Activated CD8-positive, alpha-beta memory T cell treated with anti-CD3 and anti-CD28 coated beads, Interleukin-2, amount 50 U/mL, for 24 hours (primary cell): Measurements from ENCODE around the gene ZBTB22.

ENCODE experiments used
- DNase-seq: peaks from one replicate; pipeline ENCODE4 v3.0.0-alpha.2; 2020; ENCODE audit errors: extremely low read depth

The ZBTB22 gene

GRCh38 chr6:33330736-33331135 is 13.2 kb upstream of the ZBTB22 start:
- DNase-seq, result no peak

DNA sequence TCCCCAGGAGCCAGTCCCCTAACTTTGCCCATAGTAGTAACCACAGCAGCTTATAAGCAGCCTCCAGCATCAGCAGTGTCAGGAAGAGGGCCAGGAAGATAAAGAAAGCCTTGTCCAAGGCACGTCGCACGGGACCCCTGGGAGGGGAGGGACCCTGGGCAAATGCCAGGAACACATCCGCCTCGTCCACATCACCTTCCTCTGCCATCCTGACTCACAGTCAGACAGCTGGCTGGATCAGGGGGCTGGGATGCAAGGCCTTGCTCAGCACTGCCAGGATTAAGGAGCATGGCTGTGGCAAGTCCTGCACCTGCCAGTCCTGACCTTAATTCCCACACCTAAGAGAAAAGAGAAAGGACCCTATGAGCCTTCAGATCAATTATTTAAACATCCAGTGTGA is 11.5 kb upstream of the ZBTB22 start:
- DNase-seq, result no peak

DNA sequence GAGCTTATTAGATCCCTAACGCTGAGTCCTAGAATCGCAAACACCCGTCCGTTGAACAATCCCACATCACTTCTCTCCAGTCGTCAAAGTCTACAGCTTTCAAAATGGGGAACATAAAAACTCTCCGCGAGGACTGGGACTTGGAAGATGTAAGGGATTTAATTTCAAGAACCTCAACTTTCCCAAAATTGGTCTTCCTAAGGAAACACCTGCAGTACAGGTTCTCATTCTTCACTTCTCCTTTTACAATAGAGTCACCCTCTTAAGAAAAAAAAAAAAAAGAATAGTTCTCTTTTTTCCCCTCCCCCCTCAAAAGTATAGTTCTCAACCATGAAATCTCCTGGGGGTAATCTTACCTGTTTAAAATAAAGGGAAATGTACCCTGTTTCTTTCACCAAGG is 6.6 kb upstream of the ZBTB22 start:
- no peak for DNase-seq

- DNase-seq, result no peak
Measured at GRCh38 chr6:33323623-33323948, 6.0 kb upstream of the ZBTB22 start.

- DNase-seq, result no peak
Measured at GRCh38 chr6:33321227-33321626, 3.7 kb upstream of the ZBTB22 start.

DNA sequence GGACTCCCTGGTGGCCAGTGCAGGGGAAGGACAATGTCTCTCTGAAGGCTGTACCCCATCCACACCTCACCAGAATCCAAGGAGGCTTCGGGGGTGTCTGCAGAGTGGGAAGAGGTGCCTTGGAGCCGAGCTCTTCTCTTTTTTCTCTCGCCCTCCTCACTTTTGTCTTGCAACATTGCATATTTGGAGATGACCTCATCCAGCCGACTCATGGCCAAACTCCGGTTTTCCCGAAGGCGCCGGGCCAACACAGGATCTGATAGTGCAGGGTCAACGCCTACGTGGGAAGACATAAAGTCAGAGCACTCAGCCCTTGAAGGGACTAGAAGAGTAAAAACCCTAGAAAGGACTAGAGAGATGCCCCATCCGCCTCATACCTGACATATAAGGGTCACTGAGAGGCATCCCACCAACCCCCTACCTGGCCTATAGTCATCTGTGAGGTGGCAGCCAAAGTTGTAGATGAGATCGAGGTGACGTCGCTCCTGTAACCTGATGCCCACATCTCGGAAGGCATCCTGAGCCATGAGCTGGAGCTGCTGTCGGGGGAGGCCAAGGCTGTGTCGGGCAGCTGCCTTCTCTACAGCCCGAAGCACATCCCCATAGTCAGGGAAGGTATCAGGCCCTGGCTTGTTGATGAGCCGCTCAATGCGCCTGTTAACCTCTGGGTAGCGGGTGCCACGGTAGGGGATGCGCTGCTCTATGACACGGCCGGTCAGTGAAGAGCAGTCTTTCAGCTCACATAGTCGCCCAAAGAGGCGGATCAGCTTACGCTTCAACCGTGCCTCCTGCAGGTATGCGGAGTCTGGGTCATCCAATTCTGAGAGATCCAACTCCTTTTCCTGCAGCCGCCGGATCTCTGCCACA is 3.0 kb upstream of the ZBTB22 start:
- no peak for DNase-seq

DNA sequence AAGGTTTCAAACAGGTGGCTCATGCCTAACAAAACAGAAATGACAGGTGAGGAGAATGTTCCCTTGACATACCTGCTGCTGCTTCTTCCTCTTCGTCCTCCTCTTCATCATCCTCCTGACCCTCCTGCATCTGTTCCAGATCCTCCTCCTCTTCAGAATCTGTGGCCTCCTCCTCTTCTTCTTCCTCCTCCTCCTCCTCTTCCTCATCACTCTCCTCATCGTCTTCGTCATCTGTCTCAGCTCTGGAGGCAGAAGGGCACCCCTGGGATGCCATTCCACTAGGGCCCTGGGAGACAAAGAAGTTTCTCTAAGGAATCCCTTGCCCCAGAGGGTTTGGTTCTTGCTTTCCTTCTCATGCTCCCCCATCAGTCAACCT is 2.4 kb upstream of the ZBTB22 start:
- DNase-seq, result no peak

- DNase-seq, result no peak
Measured at GRCh38 chr6:33318426-33319073, 1.0 kb upstream of the ZBTB22 start.

DNA sequence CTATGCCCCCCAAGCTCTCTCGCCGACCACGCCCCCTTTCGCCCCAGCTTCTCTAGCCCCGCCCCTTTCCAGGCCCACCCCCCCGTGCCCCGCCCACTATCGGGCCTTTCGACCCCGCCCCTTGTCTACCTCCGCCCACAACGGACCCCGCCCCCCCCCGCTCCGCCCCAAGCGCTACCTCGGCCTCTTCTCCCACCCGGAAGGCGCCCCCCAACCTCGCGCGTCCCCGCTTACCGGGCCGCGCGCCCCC is 200 bp downstream of the ZBTB22 start:
- DNase-seq, result no peak

DNA sequence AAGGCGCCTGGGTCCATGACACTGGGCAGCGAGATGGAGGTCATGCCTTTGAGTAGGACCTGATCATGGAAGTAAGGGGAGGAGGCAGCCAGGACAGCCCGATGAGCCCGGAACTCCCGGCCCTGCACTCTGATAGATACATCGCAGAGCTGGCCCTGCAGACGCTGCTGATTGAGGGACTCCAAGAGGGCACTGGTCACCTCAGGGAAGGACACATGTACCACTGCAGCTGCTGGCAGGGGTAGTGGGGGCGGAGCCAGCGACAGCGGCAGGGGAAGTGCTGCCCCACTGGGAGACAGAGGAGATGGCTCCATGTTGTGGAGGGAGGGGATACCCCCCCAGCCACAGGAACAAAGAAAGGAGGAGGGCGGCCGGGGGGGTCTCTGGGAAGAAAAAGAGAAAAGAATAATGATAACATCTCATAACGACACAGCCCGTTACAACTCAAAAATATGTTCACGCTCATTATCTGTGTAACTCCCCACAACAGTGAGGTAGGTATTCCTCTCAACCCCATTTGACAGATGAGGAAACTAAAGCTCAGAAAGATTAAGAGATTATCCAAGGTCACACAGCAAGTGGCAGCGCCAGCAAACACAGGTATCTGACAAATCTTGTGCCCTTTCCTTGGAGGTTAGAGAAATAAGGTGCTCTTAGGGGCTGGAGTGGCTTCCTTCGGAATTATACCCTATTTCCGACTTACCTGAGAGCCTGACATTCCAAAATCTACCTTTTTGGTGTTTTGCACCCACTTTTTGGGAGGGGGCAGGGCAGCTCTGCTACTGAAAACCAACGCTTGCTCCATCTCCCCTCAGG is 733 bp downstream of the ZBTB22 start:
- no peak for DNase-seq

DNA sequence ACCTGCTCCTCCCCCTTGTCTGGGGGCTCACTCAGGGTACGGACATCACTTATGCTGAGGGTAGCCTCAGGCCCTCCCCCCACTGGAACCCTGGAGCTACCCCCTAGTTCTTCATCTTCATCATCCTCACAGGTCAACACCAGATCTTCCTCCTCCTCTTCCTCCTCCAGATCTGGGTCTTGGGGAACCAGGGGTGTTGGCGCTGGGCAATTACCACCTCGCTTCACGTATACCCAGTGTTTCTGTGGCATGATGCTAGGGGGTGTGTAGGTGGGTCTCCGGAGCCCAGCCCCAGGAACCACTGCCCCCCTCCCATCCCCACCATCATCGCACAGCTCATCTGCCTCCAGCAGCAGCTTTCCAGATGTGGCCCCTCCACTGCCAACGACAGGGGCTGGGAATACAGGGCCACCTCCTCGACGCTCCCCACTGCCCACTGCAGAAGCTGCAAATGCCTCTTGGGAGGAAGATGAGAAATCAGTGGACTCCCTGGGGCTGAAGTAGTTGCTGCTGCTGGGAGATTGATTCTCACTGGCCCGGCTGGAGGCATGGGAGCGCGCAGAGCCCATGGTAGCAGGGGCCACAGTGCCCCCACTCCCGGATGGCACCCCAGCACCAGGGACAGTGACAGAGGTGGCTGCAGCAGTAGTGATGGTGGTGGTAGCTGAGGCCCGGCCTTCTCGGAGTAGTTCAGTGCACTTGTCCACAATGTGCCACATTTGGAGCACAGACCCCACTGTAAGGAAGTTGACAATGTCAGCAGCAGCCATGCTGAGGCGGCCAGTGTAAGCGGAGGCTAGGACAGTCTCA is 1.5 kb downstream of the ZBTB22 start:
- no peak for DNase-seq

DNA sequence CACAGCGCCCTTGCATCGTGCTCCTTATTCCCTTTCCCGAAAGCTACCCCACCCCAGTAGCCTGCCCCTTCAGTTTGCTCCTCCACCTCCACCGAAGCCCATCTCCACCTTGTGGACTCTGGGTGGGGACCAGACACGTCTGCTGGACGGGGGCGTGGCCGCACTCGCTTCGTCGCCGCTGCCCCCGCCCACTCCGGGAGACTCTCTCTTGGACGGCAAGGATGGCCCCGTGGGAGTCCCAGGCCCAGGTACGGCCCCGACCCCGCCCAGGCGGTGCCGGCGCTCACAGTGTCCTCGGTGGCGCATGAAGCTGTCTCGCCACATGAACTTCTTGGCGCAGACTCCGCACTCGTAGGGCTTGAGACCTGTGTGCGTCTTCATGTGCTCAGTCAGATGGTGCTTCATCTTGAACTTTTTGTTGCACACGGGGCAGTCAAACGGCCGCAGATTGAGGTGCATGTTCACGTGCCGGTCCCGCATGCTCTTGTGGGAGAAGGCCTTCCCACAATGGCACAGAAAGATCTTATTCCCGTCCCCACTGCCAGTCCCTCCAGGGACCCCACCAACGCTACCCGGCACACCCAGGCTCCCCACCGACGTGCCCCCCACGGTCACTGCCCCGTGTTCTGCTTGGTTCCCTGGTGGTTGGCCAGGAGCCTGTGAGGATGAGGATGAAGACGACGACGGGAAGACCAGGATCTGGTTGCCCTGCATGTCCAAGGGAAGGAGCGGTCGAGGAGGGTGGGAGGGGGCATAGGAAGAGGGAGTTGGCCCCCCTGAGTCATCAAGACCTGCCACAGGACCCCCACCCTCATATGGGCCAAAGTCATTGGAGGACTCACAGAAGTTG is 2.4 kb downstream of the ZBTB22 start:
- no peak for DNase-seq

DNA sequence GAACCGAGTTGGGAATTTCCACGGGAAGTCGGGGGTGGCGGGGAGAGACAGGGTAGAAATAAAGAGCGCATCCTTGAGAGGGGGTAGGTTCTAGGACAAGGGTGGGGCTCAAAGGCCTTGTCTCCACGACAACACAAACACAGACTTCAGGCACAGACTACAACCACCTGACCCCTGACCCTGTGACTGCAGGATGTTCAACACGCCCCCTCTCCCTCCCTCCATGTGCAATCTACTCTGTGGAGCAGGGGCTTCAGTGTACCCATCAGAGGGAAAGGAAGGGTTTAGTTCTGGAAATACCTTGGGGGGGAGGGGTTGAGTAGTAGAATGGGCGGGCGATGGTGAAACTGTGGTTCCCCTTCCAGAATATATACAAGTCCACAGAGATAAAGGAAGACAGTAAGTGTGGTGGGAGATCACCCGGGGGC is 3.0 kb downstream of the ZBTB22 start:
- DNase-seq, result no peak

- peak; percentile 72 for DNase-seq
Measured at GRCh38 chr6:33313709-33314514, 3.6 kb downstream of the ZBTB22 start, which contains the start of gene TAPBP. Gene TAPBP (minus strand): TSS chr6:33314078. CDS start chr6:33314041, 37 bp downstream.

- no peak for DNase-seq
Measured at GRCh38 chr6:33313105-33313708, 4.3 kb downstream of the ZBTB22 start.

GRCh38 chr6:33312361-33313104 is 5.0 kb downstream of the ZBTB22 start:
- no peak for DNase-seq

DNA sequence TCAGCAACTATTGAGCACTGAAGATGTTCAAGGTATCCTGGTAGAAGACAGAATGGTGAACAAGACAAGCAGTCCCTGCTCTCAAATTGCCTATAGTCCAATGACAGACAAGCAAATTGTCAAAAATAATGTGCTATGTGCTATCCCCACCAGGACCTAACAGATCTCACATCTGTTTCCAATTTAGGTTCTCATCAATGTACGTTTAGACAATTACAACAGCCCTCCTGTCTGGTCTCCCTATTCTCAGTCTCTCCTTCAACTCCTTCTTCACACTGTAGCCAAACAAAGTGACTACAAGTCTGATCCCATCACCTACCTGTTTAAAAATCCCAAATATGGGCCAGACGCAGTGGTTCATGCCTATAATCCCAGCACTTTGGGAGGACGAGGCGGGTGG is 11.2 kb downstream of the ZBTB22 start:
- no peak for DNase-seq

DNA sequence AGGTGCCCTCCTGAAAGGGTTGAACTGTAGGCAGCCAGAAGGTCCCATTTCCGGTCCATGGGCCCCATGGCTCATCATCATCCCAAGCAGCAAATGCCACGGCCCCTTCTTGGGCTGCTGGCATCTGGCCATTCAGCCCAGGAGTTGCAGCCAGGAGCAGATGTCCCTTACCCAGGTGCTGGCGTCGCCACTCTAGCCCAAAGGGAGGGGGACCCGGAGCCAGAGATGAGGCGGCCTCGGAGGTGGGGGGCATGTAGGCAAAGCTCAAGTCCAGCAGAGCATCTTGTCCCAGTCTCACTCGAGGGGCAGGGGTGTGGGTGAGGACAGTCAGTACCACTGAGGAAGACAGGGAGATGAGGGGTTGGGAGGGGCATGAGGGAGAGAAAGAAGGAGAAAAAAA is 12.5 kb downstream of the ZBTB22 start:
- DNase-seq, result no peak

DNA sequence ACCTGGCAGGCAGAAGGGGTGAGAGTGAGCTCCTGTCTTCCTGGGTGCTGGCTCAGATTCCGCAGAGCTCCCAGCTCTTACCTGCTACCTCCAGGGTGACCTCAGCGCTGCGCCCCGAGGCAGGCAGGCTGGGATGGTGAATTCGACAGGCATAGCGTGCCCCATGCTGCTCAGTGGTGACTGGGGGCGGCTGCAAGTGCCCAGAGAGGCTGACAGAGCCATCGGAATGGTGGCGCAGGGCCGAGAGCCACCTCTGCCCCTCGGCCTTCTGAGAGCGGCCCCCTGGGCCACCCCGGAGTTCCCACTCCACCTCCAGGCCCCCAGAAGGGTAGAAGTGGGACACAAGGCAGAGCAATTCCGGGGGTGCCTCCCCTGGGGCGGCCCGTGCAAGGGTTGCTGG is 13.3 kb downstream of the ZBTB22 start:
- no peak for DNase-seq
